ENCODE data around the gene IFI27.
"Not testable (repeated sequence)": the region's sequence is repeated elsewhere in the genome, so short reads cannot be mapped to it uniquely, and the experiment has no call there.

The IFI27 gene

GRCh38 chr14:94110552-94111181 is at the start of gene IFI27:
Gene IFI27 (plus strand): TSS chr14:94110736.
- no peak for TF ChIP-seq YY1 (IDR thresholded peaks at IDR 0.05; ENCODE audit: insufficient read depth, insufficient read length)
- TF ChIP-seq SUZ12 (IDR thresholded peaks at IDR 0.05; ENCODE audit: extremely low read depth, insufficient read depth, insufficient read length): no peak
- no peak for TF ChIP-seq ZNF274 (IDR thresholded peaks at IDR 0.05; ENCODE audit: low read depth, low read length)
- Histone ChIP-seq H3K9me3 (ENCODE audit: insufficient read depth, low read length) (no peaks in the 10 kb centered on the region), H3K4me3 (ENCODE audit: insufficient read length, low read depth) (no peak within 1 kb of the TSS), H3K9ac (ENCODE audit: insufficient read length, low read depth) (no peak within 1 kb of the TSS), H3K4me1 (ENCODE audit: insufficient read depth, insufficient read length) (peaks cover 5% of the 10 kb centered on the region), H3K36me3 (ENCODE audit: insufficient read depth, insufficient read length, low read length) (no peaks in the 10 kb centered on the region), H3K27me3 (ENCODE audit: insufficient read depth, insufficient read length) (no peaks in the 10 kb centered on the region)
- no peak for DNase-seq (ENCODE audit: low read depth, low spot score)

DNA sequence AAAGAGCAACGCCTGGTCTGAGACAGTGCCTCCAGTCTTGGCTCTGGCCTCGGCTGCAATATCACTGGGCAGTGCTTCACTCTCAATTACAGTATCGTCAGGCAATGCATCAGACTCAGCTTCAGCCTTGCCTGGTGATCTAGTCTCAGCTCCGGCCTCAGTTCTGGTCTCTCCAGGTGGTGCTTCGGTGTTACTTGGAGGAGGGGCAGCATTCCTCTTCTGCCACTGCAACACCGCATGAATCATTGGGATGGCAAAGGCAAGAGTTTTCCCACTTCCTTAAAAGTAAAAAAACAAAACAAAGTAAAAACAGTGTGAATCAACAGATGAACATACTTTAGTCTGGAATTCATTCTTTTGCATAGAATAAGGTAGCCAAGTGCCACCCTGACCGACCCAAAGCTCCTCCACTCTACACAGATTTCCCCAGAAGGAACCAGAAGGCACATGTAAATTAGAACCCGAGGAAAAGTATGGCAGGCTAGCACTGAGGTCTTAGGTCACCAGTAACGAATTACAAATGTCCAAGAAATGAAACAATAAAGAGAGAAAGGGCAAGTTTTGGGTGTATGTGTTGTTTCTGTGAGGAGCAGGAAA is 48.1 kb upstream of the IFI27 start:
- Histone ChIP-seq H3K9ac (ENCODE audit: insufficient read length, low read depth) (no peak overlapping the region), H3K36me3 (ENCODE audit: insufficient read depth, insufficient read length, low read length) (peaks cover 53% of the 10 kb centered on the region), H3K4me3 (ENCODE audit: insufficient read length, low read depth) (no peak overlapping the region), H3K9me3 (ENCODE audit: insufficient read depth, low read length) (no peaks in the 10 kb centered on the region), H3K27me3 (ENCODE audit: insufficient read depth, insufficient read length) (no peaks in the 10 kb centered on the region), H3K4me1 (ENCODE audit: insufficient read depth, insufficient read length) (no peaks in the 10 kb centered on the region)
- TF ChIP-seq ZNF274 (IDR thresholded peaks at IDR 0.05; ENCODE audit: low read depth, low read length) (no peak), YY1 (IDR thresholded peaks at IDR 0.05; ENCODE audit: insufficient read depth, insufficient read length) (no peak), SUZ12 (IDR thresholded peaks at IDR 0.05; ENCODE audit: extremely low read depth, insufficient read depth, insufficient read length) (no peak)
- no peak for DNase-seq (ENCODE audit: low read depth, low spot score)

DNA sequence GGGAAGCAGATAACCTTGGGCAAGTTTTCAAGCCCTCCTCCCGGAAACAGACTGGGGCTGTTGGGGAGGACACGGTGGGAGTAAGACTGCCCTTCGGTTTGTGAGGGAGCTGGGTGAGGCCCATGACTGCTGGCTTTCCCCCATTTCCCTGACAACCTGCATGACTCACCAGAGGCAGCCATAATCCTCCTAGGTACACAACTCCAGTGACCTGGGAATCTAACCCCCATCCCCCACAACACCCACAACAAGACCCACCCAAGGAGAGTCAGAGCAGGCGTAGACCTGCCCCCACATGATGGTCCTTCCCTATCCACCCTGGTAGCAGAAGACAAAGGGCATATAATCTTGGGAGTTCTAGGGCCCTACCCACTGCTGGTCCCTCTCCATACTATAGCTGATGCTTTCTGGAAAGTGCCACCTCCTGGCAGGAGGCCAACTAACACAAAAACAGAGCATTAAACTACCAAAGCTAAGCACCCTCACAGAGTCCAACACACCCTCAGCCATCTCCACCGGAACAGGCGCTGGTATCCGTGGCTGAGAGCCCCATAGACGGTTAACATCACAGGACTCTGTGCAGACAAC is 44.4 kb upstream of the IFI27 start:
- Histone ChIP-seq H3K4me3 (ENCODE audit: insufficient read length, low read depth) (no peak overlapping the region), H3K4me1 (ENCODE audit: insufficient read depth, insufficient read length) (no peaks in the 10 kb centered on the region), H3K27me3 (ENCODE audit: insufficient read depth, insufficient read length) (no peaks in the 10 kb centered on the region), H3K9me3 (ENCODE audit: insufficient read depth, low read length) (peaks cover 10% of the 10 kb centered on the region; the same call in 1 of the 2 replicates), H3K36me3 (ENCODE audit: insufficient read depth, insufficient read length, low read length) (peaks cover 16% of the 10 kb centered on the region), H3K9ac (ENCODE audit: insufficient read length, low read depth) (no peak overlapping the region)
- no peak for DNase-seq (ENCODE audit: low read depth, low spot score)
- TF ChIP-seq YY1 (IDR thresholded peaks at IDR 0.05; ENCODE audit: insufficient read depth, insufficient read length): no peak
- TF ChIP-seq SUZ12 (IDR thresholded peaks at IDR 0.05; ENCODE audit: extremely low read depth, insufficient read depth, insufficient read length): no peak
- no peak for TF ChIP-seq ZNF274 (IDR thresholded peaks at IDR 0.05; ENCODE audit: low read depth, low read length)

- peaks cover 43% of the 10 kb centered on the region for H3K9me3 ChIP-seq (ENCODE audit: insufficient read depth, low read length)
These were observed 38.5 kb upstream of the IFI27 start for GRCh38 chr14:94072076-94072475.

DNA sequence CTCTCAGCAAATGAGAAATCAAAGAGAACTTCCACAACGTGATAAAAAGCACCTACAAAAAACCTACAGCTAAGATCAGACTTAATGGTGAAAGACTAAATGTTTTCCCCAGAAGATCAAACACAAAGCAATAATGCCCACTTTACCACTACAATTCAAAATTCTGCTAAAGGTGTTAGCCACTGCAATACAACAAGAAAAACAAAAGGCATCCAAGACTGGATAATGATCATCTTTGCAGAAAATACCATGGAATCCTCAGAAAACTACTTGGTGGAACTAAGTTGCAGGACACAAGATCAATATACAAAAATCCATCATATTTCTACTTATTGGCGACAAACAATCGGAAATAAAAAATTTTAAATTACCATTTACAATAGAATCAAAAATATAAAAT is 36.0 kb upstream of the IFI27 start:
- no peaks in the 10 kb centered on the region for H3K4me1 ChIP-seq (ENCODE audit: insufficient read depth, insufficient read length)
- no peak for DNase-seq (ENCODE audit: low read depth, low spot score)
- peaks cover 38% of the 10 kb centered on the region for H3K9me3 ChIP-seq (ENCODE audit: insufficient read depth, low read length)
- TF ChIP-seq ZNF274 (IDR thresholded peaks at IDR 0.05; ENCODE audit: low read depth, low read length) (no peak), YY1 (IDR thresholded peaks at IDR 0.05; ENCODE audit: insufficient read depth, insufficient read length) (no peak), SUZ12 (IDR thresholded peaks at IDR 0.05; ENCODE audit: extremely low read depth, insufficient read depth, insufficient read length) (no peak)
- no peaks in the 10 kb centered on the region for H3K27me3 ChIP-seq (ENCODE audit: insufficient read depth, insufficient read length)
- no peak overlapping the region for H3K9ac ChIP-seq (ENCODE audit: insufficient read length, low read depth)
- H3K4me3 ChIP-seq (ENCODE audit: insufficient read length, low read depth): no peak overlapping the region
- peaks cover 26% of the 10 kb centered on the region for H3K36me3 ChIP-seq (ENCODE audit: insufficient read depth, insufficient read length, low read length)

More at GRCh38 chr14:94072076-94072475, 38.5 kb upstream of the IFI27 start:
- not testable (repeated sequence) for H3K9ac ChIP-seq (ENCODE audit: insufficient read length, low read depth); DNase-seq (ENCODE audit: low read depth, low spot score); H3K27me3 ChIP-seq (ENCODE audit: insufficient read depth, insufficient read length); H3K36me3 ChIP-seq (ENCODE audit: insufficient read depth, insufficient read length, low read length); H3K4me1 ChIP-seq (ENCODE audit: insufficient read depth, insufficient read length); H3K4me3 ChIP-seq (ENCODE audit: insufficient read length, low read depth)

DNA sequence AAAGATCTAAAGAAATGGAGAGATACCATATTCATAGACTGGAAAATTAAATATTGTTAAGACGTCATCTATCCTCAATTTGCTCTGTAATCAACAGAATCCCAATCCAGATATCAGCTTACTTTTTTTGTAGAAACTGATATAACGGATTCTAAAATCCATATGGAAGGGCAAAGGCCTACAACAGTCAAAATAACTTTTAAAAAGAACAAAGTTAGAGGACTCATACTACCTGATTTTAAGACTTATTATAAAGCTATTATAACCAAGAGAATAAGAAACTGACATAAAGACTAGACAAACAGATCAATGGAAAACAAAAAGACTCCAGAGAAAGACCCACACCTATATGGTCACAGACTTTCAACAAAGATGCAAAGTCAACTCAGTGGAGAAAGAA is 35.5 kb upstream of the IFI27 start:
- Histone ChIP-seq H3K4me3 (ENCODE audit: insufficient read length, low read depth) (no peak overlapping the region), H3K9ac (ENCODE audit: insufficient read length, low read depth) (no peak overlapping the region)

GRCh38 chr14:94077111-94077821 is 33.3 kb upstream of the IFI27 start:
- Histone ChIP-seq H3K9me3 (ENCODE audit: insufficient read depth, low read length) (peaks cover 36% of the 10 kb centered on the region), H3K9ac (ENCODE audit: insufficient read length, low read depth) (no peak overlapping the region), H3K4me3 (ENCODE audit: insufficient read length, low read depth) (peak overlapping the region; percentile 8), H3K36me3 (ENCODE audit: insufficient read depth, insufficient read length, low read length) (peaks cover 28% of the 10 kb centered on the region), H3K27me3 (ENCODE audit: insufficient read depth, insufficient read length) (no peaks in the 10 kb centered on the region), H3K4me1 (ENCODE audit: insufficient read depth, insufficient read length) (no peaks in the 10 kb centered on the region)
- DNase-seq (ENCODE audit: low read depth, low spot score): no peak
- TF ChIP-seq ZNF274 (IDR thresholded peaks at IDR 0.05; ENCODE audit: low read depth, low read length) (no peak), YY1 (IDR thresholded peaks at IDR 0.05; ENCODE audit: insufficient read depth, insufficient read length) (no peak), SUZ12 (IDR thresholded peaks at IDR 0.05; ENCODE audit: extremely low read depth, insufficient read depth, insufficient read length) (no peak)

More for the DNA sequence above, 35.5 kb upstream of the IFI27 start:
- H3K27me3 ChIP-seq (ENCODE audit: insufficient read depth, insufficient read length): no peaks in the 10 kb centered on the region
- no peaks in the 10 kb centered on the region for H3K4me1 ChIP-seq (ENCODE audit: insufficient read depth, insufficient read length)
- TF ChIP-seq SUZ12 (IDR thresholded peaks at IDR 0.05; ENCODE audit: extremely low read depth, insufficient read depth, insufficient read length) (no peak), ZNF274 (IDR thresholded peaks at IDR 0.05; ENCODE audit: low read depth, low read length) (no peak), YY1 (IDR thresholded peaks at IDR 0.05; ENCODE audit: insufficient read depth, insufficient read length) (no peak)
- no peak for DNase-seq (ENCODE audit: low read depth, low spot score)
- H3K36me3 ChIP-seq (ENCODE audit: insufficient read depth, insufficient read length, low read length): peaks cover 28% of the 10 kb centered on the region
- peaks cover 38% of the 10 kb centered on the region for H3K9me3 ChIP-seq (ENCODE audit: insufficient read depth, low read length)
